HepG2 (cell line): ENCODE measurements around the gene FNBP1L. TPM values are rescaled to one million over a fixed set of nuclear protein-coding genes. Genes with fewer than 3 reads are reported as not detected.
A peak's percentile ranks its signal among the peaks of the same experiment; 100 is the strongest.

Source experiments
- ATAC-seq: fragments of 200-7000 bp; cut with Tn5 transposase; 3 replicates; pipeline ENCODE4 v1.9.1; 2020; ENCODE audit warnings: mild to moderate bottlenecking, moderate library complexity
- BruUV-seq: library from RNA; stranded (reverse); fragments of 400-500 nt; replicated peaks from 2 replicates; lab custom pipeline; 2021; lab: Mats Ljungman, UMichigan
- CTCF ChIA-PET: fragments of 300-600 bp; formaldehyde crosslinking; extraction: SDS; loops from one replicate; lab custom pipeline; 2021; ENCODE audit warnings: low total read pairs, inconsistent platforms, low intra/inter-chr PET ratio; lab: Yijun Ruan, JAX
- POLR2A ChIA-PET: fragments of 350-600 bp; sonication (Branson Sonifier 250); formaldehyde crosslinking; loops from one replicate; lab custom pipeline; 2020; ENCODE audit warnings: antibody characterized with exemption, inconsistent platforms; lab: Yijun Ruan, JAX
- DNase-seq: peaks from one replicate; pipeline ENCODE4 v3.0.0-alpha.2; 2015; ENCODE audit warnings: low spot score
- FAIRE-seq: peaks from 3 replicates; lab custom pipeline; 2011; peaks lifted over from hg19 to GRCh38; lab: Jason Lieb, UNC
- H2AFZ ChIP-seq: one replicate; pipeline ENCODE4 v1.6.1; 2011; ENCODE audit warnings: low read length, inconsistent platforms
- H3K27ac ChIP-seq: fragments of 300-600 bp; 3 replicates; pipeline ENCODE4 v1.8.0; 2011; ENCODE audit warnings: mixed run types, mild to moderate bottlenecking, mixed read lengths, low read length, inconsistent platforms; ENCODE audit not compliant: insufficient read depth; ENCODE audit errors: extremely low read length
- H3K27me3 ChIP-seq, 2 experiments: fragments of 200-600 bp in 1 of 2; 2 replicates in 1 of 2; 3 replicates in 1 of 2; pipeline versions ENCODE4 v1.6.0 to v1.8.0; 2011; ENCODE audit warnings: low read length in 2 of 2, mild to moderate bottlenecking in 2 of 2, moderate library complexity in 2 of 2, inconsistent platforms in 1 of 2; ENCODE audit not compliant: insufficient read depth in 2 of 2, control insufficient read depth in 1 of 2
- H3K36me3 ChIP-seq, 2 experiments: fragments of 200-600 bp in 1 of 2; replicated peaks in 1 of 2; 2 replicates in 1 of 2; 3 replicates in 1 of 2; pipeline versions ENCODE4 v1.5.1 to v1.8.0; 2011; ENCODE audit warnings: low read length in 2 of 2, inconsistent platforms in 1 of 2; ENCODE audit not compliant: insufficient read depth in 2 of 2, control insufficient read depth in 1 of 2
- H3K4me1 ChIP-seq: 2 replicates; pipeline ENCODE4 v1.5.1; 2012; ENCODE audit warnings: low read length, inconsistent platforms; ENCODE audit not compliant: insufficient read depth
- H3K4me2 ChIP-seq: 2 replicates; pipeline ENCODE4 v1.6.0; 2011; ENCODE audit warnings: low read depth, low read length, inconsistent platforms
- H3K4me3 ChIP-seq, 3 experiments: fragments of 200-600 bp in 1 of 3; sonication (generic), shearing (Covaris generic) in 1 of 3; replicated peaks in 1 of 3; 2 replicates each; pipeline ENCODE4 v1.5.1; 2011 to 2016; ENCODE audit warnings: low read length in 3 of 3, inconsistent platforms in 2 of 3, low read depth in 2 of 3, mild to moderate bottlenecking in 2 of 3, control low read depth in 1 of 3, mixed read lengths in 1 of 3; ENCODE audit not compliant: insufficient read depth in 1 of 3
- H3K79me2 ChIP-seq: one replicate; pipeline ENCODE4 v1.6.1; 2011; ENCODE audit warnings: low read length, inconsistent platforms; ENCODE audit not compliant: insufficient read depth
- H3K9ac ChIP-seq: 2 replicates; pipeline ENCODE4 v1.6.0; 2011; ENCODE audit warnings: mild to moderate bottlenecking, low read depth, low read length, inconsistent platforms; ENCODE audit not compliant: insufficient read depth
- H3K9me3 ChIP-seq: 2 replicates; pipeline ENCODE4 v1.5.1; 2012; ENCODE audit warnings: mild to moderate bottlenecking, low read length
- H4K20me1 ChIP-seq: 2 replicates; pipeline ENCODE4 v1.6.0; 2011; ENCODE audit warnings: inconsistent platforms, mild to moderate bottlenecking, low read length, moderate library complexity; ENCODE audit not compliant: insufficient read depth
- ATM ChIP-seq: fragments of 450-650 bp; IDR thresholded peaks from 2 replicates; pipeline ENCODE4 v1.7.1; 2017; ENCODE audit warnings: mild to moderate bottlenecking, borderline replicate concordance
- FOXA1 ChIP-seq, 2 experiments: fragments of 450-650 bp in 1 of 2; sonication (generic) in 1 of 2; formaldehyde crosslinking in 1 of 2; IDR thresholded peaks; 2 replicates each; pipeline versions ENCODE4 v1.4.0 to v1.6.1; 2016 to 2020; ENCODE audit warnings: missing genetic modification reagents in 1 of 2
- HNF1A ChIP-seq, 2 experiments: sonication (generic) in 1 of 2; formaldehyde crosslinking in 1 of 2; IDR thresholded peaks; 2 replicates each; pipeline versions ENCODE4 v1.4.0 to v1.6.1; 2016 to 2020; ENCODE audit warnings: borderline replicate concordance in 1 of 2, low read depth in 1 of 2, mild to moderate bottlenecking in 1 of 2, missing genetic modification reagents in 1 of 2
- IRF1 ChIP-seq: sonication (generic); formaldehyde crosslinking; IDR thresholded peaks from 2 replicates; pipeline ENCODE4 v1.4.0; 2020; ENCODE audit warnings: low read depth, mild to moderate bottlenecking, missing genetic modification reagents
- TBX2 ChIP-seq: sonication (generic); formaldehyde crosslinking; IDR thresholded peaks from 2 replicates; pipeline ENCODE4 v1.5.0; 2020; ENCODE audit warnings: missing genetic modification reagents, mild to moderate bottlenecking, borderline replicate concordance
- ZBTB21 ChIP-seq: sonication (generic); formaldehyde crosslinking; IDR thresholded peaks from 2 replicates; pipeline ENCODE4 v1.4.0; 2020; ENCODE audit warnings: missing genetic modification reagents
- ZKSCAN1 ChIP-seq: fragments of 150-350 bp; IDR thresholded peaks from 2 replicates; pipeline ENCODE4 v1.6.1; 2014; ENCODE audit warnings: low read length
- ZNF546 ChIP-seq: sonication (generic); formaldehyde crosslinking; conservative IDR thresholded peaks from 2 replicates; pipeline ENCODE4 v1.8.1; 2023; ENCODE audit warnings: mild to moderate bottlenecking, missing genetic modification reagents
- ZNF605 ChIP-seq: sonication (generic); formaldehyde crosslinking; IDR thresholded peaks from 2 replicates; pipeline ENCODE4 v1.8.0; 2022; ENCODE audit warnings: mild to moderate bottlenecking, missing genetic modification reagents
- ZNF850 ChIP-seq: sonication (generic); formaldehyde crosslinking; conservative IDR thresholded peaks from 2 replicates; pipeline ENCODE4 v1.9.0; 2021; ENCODE audit warnings: mild to moderate bottlenecking, missing genetic modification reagents
- ZSCAN31 ChIP-seq: sonication (generic); formaldehyde crosslinking; IDR thresholded peaks from 2 replicates; pipeline ENCODE4 v1.5.0; 2020; ENCODE audit warnings: low read depth, mild to moderate bottlenecking, missing genetic modification reagents
- WGBS: methylation state at CpG from one replicate; pipeline ENCODE4 v1.1.6; 2017; ENCODE audit warnings: low lambda C conversion rate; 5-methylcytosine and 5-hydroxymethylcytosine counted together
- in situ Hi-C: cut with HindIII; loops from 2 replicates; pipeline ENCODE4 v1.10.0; 2017; ENCODE audit warnings: low pct_unique_long_range_greater_than_20kb; ENCODE audit not compliant: extremely low pct_ligation_motif_present
- intact Hi-C: fragments of 100-400 bp; cut with micrococcal nuclease; formaldehyde crosslinking; loops from one replicate; pipeline ENCODE4 v1.10.0; 2022; ENCODE audit not compliant: unreplicated experiment
- polyA plus RNA-seq, 8 experiments: library from polyadenylated mRNA; depleted of rRNA in 3 of 8; stranded (reverse) in 7 of 8; unstranded in 1 of 8; fragments of >200 nt; fragmentation: Illumina TruSeq in 4 of 8; extraction: Trizol in 4 of 8; gene quantifications; 2 replicates each; pipeline versions ENCODE4 v1.2.1 to v1.2.3, GENCODE V29; 2011 to 2016; ENCODE audit warnings: low read depth in 4 of 8, missing spikeins in 1 of 8, mixed read lengths in 1 of 8; ENCODE audit not compliant: insufficient read depth in 1 of 8
- total RNA-seq, 5 experiments: library from RNA; depleted of rRNA; stranded (reverse); fragments of >200 nt; fragmentation: Illumina TruSeq; extraction: Trizol; gene quantifications; 2 replicates each; pipeline ENCODE4 v1.2.3, GENCODE V29; 2016; ENCODE audit warnings: low read depth in 1 of 5
- TF ChIP-seq, protein P1 (sequence below): conservative IDR thresholded peaks from 2 replicates; pipeline ENCODE4 v1.6.1; 2018; ENCODE audit warnings: missing genetic modification reagents
- TF ChIP-seq, protein P2 (sequence below): IDR thresholded peaks from 2 replicates; pipeline ENCODE4 v1.6.1; 2018; ENCODE audit warnings: missing genetic modification reagents, mild to moderate bottlenecking, missing compliant biosample characterization

FNBP1L gene
- total and polyA plus RNA-seq, 2 of the 13 experiments (the other 11 are each of a cell fraction or from before 2014, with no cell fraction given), result 24.1 to 27.1 TPM

- intact Hi-C loops, result loop anchor here (2.0 kb wide), 1 partner anchor 33 kb away; no protein-coding TSS in a partner anchor
- no peaks in the 10 kb centered on the region for H4K20me1 ChIP-seq
- ChIA-PET POLR2A (interaction anchor here (1.4 to 7.6 kb wide), 3 partner anchors 31 to 138 kb away, joined by 3 to 56 read pairs (median 3); no protein-coding TSS in a partner anchor), CTCF (no interaction called here)
- no peak overlapping the region for H3K9ac ChIP-seq
- H3K4me1 ChIP-seq, result peaks cover 55% of the 10 kb centered on the region
- in situ Hi-C loops, result no loop called here
- H3K27ac ChIP-seq, result peak overlapping the region; percentile 51
- peak; percentile 84 for ATAC-seq
- peak overlapping the region; percentile 41 for H3K4me2 ChIP-seq
- 30% methylated on average over 10 of the region's 13 CpGs for WGBS
- BruUV-seq, result no TSS peak
- no peaks in the 10 kb centered on the region for H3K79me2 ChIP-seq
- DNase-seq, result peak; percentile 89
- no peak overlapping the region for H2AFZ ChIP-seq
- no peaks in the 10 kb centered on the region for H3K27me3 ChIP-seq
- peaks cover 3 to 40% of the 10 kb centered on the region in 2 experiments; a peak in 3 of 5 replicates for H3K36me3 ChIP-seq
- H3K4me3 ChIP-seq, result no peak overlapping the region
- no peaks in the 10 kb centered on the region for H3K9me3 ChIP-seq
- peak; percentile 63 for FAIRE-seq
- TF ChIP-seq HNF1A (IDR thresholded peaks at IDR 0.05; ENCODE audit: low read depth) (peak; percentile 58), HNF1A (CRISPR knock-in tag; IDR thresholded peaks at IDR 0.05; ENCODE audit: borderline replicate concordance) (peak; percentile 88; the same call in 1 of the 2 replicates), ZSCAN31 (CRISPR knock-in tag) (peak; percentile 73), FOXA1 (IDR thresholded peaks at IDR 0.05) (no peak), FOXA1 (CRISPR knock-in tag; IDR thresholded peaks at IDR 0.05) (peak; percentile 88), ZKSCAN1 (no peak), TBX2 (CRISPR knock-in tag) (peak; percentile 85; the same call in 1 of the 2 replicates), IRF1 (CRISPR knock-in tag) (no peak), ZBTB21 (CRISPR knock-in tag) (0 out of 2 replicates have a peak, but pooled peaks have one; percentile 47), ZNF850 (CRISPR knock-in tag) (no peak), ATM (no peak), ZNF605 (CRISPR knock-in tag) (peak; percentile 29; the same call in 1 of the 2 replicates), ZNF546 (no peak)
- TF ChIP-seq, protein P1, sequence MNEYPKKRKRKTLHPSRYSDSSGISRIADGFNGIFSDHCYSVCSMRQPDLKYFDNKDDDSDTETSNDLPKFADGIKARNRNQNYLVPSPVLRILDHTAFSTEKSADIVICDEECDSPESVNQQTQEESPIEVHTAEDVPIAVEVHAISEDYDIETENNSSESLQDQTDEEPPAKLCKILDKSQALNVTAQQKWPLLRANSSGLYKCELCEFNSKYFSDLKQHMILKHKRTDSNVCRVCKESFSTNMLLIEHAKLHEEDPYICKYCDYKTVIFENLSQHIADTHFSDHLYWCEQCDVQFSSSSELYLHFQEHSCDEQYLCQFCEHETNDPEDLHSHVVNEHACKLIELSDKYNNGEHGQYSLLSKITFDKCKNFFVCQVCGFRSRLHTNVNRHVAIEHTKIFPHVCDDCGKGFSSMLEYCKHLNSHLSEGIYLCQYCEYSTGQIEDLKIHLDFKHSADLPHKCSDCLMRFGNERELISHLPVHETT (CRISPR knock-in tag), result no peak
- TF ChIP-seq, protein P2, sequence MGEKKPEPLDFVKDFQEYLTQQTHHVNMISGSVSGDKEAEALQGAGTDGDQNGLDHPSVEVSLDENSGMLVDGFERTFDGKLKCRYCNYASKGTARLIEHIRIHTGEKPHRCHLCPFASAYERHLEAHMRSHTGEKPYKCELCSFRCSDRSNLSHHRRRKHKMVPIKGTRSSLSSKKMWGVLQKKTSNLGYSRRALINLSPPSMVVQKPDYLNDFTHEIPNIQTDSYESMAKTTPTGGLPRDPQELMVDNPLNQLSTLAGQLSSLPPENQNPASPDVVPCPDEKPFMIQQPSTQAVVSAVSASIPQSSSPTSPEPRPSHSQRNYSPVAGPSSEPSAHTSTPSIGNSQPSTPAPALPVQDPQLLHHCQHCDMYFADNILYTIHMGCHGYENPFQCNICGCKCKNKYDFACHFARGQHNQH (CRISPR knock-in tag), result peak; percentile 58; the same call in 1 of the 2 replicates
Measured at GRCh38 chr1:93585059-93585966, 137.4 kb downstream of the FNBP1L start.
